CD4-positive, alpha-beta T cell treated with Interleukin-15 for 4 hours (primary cell): ENCODE results near the gene TUT1.
"Not testable (repeated sequence)": the region's sequence is repeated elsewhere in the genome, so short reads cannot be mapped to it uniquely, and the experiment has no call there.

Experiments used
- DNase-seq: peaks from one replicate; pipeline ENCODE4 v3.0.0-alpha.2; 2020; ENCODE audit warnings: low spot score

Gene TUT1

DNA sequence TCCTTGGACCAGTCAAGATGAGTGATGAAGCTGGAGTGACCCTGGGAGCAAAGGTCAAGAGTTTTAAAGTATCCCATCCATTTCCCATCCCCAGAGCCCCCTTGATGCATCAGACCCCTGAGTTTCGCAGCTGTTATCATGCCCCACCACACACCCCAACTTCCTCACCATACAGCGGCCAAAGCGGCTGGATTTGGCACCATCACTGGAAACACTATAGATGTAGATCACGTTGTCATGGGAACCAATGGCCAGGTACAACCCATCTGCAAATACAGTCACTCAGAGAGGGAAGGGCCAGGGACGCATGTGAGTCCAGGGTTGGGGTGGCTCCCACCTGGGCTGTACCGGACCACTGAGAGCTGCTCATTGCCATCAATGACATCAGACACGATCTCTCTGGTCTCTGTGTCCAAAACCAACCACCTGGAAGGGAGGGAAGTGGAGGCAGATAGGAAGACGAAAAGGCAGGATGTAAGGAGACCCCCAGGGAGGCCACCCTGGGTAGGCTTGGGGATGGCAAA lies 12.5 kb upstream of the TUT1 start:
- no peak for DNase-seq

DNA sequence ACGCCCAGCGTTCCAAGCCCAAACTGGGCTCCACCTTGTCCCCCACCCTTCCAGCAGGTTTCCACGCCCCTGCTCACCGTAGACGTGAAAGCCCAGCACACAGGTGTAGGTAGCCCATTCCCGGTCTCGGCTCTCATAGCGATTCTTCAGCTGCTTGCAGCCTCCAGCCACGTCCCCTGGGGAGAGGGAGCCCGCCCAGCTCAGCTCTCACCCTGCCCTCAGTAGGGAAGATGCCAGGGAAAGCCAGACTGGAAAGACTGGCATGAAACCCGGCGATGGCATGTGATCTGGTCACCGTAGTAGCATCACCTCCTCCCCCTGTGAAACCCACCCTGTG lies 11.7 kb upstream of the TUT1 start:
- DNase-seq, result no peak

- peak; percentile 36 for DNase-seq
Measured at GRCh38 chr11:62602141-62603071, 11.1 kb upstream of the TUT1 start.

GRCh38 chr11:62601372-62602140 lies 10.2 kb upstream of the TUT1 start, which contains the start of gene MTA2:
MTA2 (minus strand) TSS chr11:62601865; CDS start chr11:62601450, 415 bp downstream.
- DNase-seq, result peak; percentile 99

DNA sequence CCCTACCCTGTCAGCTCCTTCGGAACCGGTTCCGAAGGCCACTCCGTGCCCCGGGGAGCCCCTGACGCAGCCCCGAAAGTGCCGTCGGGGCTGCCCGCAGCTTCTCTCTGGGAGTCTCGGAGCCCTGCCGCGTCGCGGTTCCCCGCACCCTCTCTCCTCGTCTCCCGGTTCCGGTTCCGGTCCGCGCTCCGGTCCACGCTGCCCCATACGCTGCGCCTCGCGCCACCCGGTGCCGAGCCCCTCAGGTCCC lies 9.7 kb upstream of the TUT1 start:
- DNase-seq, result peak; percentile 18

DNA sequence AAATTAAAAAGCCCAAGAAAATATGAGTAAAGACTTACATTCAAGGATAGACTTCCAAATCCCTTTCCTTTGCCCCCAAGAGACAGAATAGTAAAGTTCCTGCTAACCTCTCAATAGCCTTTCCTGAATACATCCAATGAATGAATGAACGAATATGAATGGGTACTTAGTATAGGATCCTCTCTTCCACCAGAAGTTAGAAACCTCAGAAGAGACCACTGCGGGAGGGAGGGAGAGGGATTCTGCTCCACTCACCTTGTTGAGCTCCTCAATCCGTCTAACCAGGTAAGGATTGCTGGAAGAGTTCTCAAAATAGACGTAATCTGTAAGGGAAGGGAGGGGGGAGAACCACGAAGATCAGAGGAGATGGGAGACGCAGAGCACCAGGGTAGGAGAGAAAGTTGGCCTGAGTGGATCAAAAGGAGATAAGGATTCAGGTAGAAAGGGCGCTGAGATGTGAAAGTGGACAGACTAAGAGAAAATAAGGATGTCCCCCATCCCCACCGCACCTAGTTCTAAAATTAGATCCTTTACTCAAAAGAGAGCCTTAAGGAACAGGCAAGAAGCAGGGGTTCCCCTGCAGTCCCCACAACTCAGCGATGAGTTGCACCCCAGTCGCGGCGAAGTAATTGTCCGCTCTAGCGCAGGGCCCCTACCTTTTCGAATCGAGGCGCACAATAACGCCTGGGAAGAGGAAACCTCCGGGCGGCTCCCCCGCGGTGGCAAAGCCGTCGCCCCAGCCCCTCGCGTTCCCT lies 9.2 kb upstream of the TUT1 start:
- DNase-seq, result peak; percentile 19

DNA sequence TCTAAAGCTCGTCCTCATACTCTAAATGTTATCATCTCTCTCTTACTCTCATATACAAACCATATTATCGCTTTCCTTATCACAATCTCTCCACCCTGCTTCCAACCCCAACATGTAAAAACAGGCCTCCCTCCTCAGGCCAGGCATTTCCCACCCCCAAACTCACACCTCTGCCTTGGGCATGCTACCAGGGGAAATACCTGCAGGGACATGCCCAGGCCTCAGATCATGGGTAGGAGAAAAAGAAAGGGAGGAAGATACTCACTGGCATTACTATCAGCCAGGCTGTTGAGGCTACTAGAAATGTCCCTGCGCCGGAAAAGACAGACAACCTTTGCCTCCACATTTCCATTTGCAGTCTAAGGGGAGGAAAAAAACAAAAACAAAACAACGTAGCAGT lies 8.6 kb upstream of the TUT1 start:
- DNase-seq, result no peak

GRCh38 chr11:62599069-62599696 lies 7.9 kb upstream of the TUT1 start:
- DNase-seq, result peak; percentile 98

- DNase-seq, result no peak
Measured at GRCh38 chr11:62595124-62595523, 3.8 kb upstream of the TUT1 start.

DNA sequence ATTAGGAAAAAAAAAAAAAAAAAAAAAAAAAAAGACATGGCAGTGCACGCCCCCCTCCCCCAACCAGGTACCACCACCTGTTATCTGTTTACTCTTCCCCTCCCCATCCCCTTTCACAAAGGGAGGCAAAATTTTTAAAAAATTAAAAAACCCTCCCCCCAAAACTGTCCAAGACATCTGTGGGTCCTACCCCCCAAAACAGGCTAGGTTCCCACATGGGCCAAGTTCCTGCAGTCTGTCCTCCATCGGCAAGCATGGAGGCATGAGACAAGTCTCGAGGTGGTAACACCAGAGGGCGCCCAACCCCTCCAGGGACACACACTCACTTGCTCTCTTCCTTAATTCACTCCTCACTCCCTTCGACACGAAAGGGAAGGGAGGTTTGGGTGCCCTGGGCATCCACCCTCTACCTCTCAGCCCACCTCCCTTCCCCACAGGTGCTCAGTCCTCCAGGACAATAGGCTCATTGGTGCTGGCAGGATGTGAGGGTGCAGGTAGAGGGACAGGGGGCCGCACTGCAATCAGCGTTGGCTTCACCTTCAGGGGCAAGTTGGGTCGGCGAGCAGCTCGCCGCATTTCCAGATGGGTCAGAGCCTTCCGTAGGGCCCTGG lies 2.2 kb upstream of the TUT1 start:
- DNase-seq, result peak; percentile 80

DNA sequence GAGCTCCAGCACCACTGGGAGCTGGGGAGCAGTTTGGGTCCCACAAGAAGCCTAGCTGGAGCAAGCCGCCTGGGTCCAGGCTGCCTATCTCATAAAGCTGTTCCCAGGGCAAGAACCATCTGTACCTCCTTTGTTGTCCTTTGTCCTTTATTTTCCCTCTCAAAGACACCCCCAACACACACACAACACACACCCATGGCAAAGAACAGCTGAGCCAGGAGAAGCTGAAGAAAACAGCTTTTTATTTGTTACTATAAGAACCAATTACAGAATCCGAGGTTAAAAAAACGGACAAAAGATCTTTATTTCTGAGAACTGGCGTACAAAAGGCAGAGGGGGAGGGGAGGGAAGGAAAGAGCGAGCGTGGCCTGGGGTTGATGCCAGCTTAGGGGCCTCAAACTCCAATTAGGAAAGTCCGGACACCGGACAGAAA lies 1.7 kb upstream of the TUT1 start:
- no peak for DNase-seq

- no peak for DNase-seq
Measured at GRCh38 chr11:62592146-62592815, 958 bp upstream of the TUT1 start.

GRCh38 chr11:62588966-62589637 lies 2.2 kb downstream of the TUT1 start:
- DNase-seq, result peak; percentile 19

- not testable (repeated sequence) for DNase-seq
Measured at GRCh38 chr11:62585356-62585755, 6.0 kb downstream of the TUT1 start.

DNA sequence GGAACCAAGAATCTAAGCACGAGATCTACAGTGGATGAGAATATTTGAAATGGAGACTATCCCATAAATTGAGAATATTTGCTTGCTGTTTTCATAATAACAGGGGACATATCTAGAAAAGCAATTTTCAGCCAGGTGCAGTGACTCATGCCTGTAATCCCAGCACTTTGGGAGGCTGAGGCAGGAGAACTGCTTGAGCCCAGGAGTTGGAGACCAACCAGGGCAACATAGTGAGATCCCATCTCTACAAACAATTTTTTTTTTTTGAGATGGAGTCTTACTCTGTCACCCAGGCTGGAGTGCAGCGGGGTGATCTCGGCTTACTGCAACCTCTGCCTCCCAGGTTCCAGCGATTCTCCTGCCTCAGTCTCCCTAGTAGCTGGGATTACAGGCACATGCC lies 9.6 kb downstream of the TUT1 start:
- not testable (repeated sequence) for DNase-seq

DNA sequence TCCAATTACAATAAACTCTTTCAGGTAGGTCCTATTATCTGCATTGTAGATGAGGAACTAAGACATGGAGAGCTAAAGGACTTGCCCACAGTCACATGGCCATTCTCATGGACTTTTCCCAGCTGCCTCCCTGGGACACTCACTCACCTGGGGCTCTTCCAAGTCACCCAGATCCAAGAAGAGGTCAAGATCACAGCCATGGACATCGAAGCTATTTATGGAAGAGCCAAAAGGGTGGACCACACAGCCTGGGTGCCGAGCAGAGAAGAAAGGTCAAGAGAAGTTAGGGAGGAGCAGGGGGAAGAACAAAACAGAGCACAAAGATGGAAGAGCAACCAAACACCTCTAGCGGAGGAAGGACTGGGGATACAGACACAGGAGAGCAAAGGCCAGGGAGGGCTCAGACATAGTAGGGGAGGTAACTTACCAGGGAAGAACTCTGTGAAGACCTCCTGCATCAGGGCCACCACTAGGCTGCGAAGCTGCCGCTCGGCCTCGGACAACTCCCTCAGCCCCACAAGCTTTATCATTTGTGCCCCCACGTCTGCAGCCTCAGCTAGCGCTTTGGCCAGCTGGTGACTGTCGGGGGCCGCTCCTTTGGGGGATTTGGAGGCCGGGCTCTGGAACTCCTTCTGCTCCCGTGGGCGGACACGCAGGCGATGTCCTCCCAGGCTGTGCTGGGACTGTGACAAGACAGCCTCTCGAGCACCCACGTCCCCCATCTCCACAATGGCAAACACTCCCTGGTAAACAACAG lies 10.2 kb downstream of the TUT1 start:
- no peak for DNase-seq

DNA sequence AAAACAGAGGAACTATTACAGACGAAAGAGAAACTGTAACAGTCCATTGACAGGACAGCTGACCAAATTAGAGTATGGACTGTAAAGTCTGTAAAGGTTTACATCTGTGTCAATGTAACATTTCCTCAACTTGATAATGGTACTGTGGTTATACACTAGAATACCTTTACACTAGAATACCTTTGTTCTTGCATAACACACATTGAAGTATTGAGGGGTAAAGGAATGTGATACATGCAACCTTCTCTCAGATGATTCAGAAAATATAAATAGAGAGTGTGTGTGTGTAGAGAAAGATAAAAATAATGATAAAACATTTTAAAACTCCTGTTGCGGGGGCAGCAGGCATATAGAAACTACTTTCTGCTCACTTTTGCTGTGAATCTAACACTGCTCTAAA lies 12.1 kb downstream of the TUT1 start:
- no peak for DNase-seq

DNA sequence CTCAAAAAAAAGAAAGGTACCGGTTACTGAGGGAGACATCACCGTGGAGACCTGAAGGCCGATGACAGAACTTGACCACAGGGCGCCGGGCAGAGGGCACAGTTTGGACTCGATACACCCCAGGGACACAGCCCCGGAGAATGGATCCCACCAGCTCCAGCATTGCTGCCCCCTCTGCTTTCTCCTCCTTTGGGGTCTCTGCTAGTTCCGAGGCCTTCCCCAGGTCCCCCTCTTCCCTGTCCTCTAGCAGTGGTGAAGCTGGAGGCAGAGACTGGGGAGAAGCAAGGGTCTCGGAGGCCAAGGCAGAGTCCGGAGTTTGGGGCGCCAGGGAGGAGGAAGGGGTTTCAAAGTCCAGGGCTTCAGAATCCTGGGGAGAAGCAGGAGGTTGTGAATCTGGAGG lies 12.8 kb downstream of the TUT1 start:
- DNase-seq, result no peak

- DNase-seq, result no peak
Measured at GRCh38 chr11:62577046-62577714, 14.1 kb downstream of the TUT1 start.
